OCI-LY1 (cell line): ENCODE results near the gene VGLL1.

Source experiments
- H2AFZ ChIP-seq: fragments of 200-600 bp; sonication (generic), shearing (Covaris generic); 2 replicates; pipeline ENCODE4 v1.6.0; 2014; ENCODE audit warnings: antibody characterized with exemption, mild to moderate bottlenecking, low read length
- H3F3A ChIP-seq: fragments of 200-600 bp; sonication (generic), shearing (Covaris generic); 2 replicates; pipeline ENCODE4 v1.6.0; 2014; ENCODE audit warnings: mild to moderate bottlenecking, antibody characterized with exemption, low read length, moderate library complexity; ENCODE audit not compliant: insufficient read depth
- H3K27ac ChIP-seq: fragments of 200-600 bp; sonication (generic); 2 replicates; pipeline ENCODE4 v1.5.1; 2014; ENCODE audit warnings: low read length, mixed run types, mild to moderate bottlenecking, low read depth; ENCODE audit not compliant: poor library complexity, severe bottlenecking
- H3K27me3 ChIP-seq: fragments of 200-600 bp; sonication (generic); 2 replicates; pipeline ENCODE4 v1.6.0; 2014; ENCODE audit warnings: antibody characterized with exemption, mild to moderate bottlenecking, low read length, moderate library complexity; ENCODE audit not compliant: insufficient read depth
- H3K36me3 ChIP-seq: fragments of 200-600 bp; sonication (generic); 2 replicates; pipeline ENCODE4 v1.6.1; 2014; ENCODE audit warnings: mild to moderate bottlenecking, antibody characterized with exemption, low read length, moderate library complexity, mixed read lengths; ENCODE audit not compliant: insufficient read depth
- H3K4me1 ChIP-seq: fragments of 200-600 bp; sonication (generic); 2 replicates; pipeline ENCODE4 v1.5.1; 2014; ENCODE audit warnings: mild to moderate bottlenecking, low read length, moderate library complexity; ENCODE audit not compliant: insufficient read depth, severe bottlenecking
- H3K4me2 ChIP-seq: fragments of 200-600 bp; sonication (generic), shearing (Covaris generic); 2 replicates; pipeline ENCODE4 v1.6.1; 2014; ENCODE audit warnings: low read length
- H3K4me3 ChIP-seq: fragments of 200-600 bp; sonication (generic); 2 replicates; pipeline ENCODE4 v1.5.1; 2014; ENCODE audit warnings: low read length, low read depth, mild to moderate bottlenecking, mixed read lengths; ENCODE audit not compliant: poor library complexity, severe bottlenecking
- H3K79me2 ChIP-seq: fragments of 200-600 bp; shearing (Covaris generic); 2 replicates; pipeline ENCODE4 v1.6.1; 2016; ENCODE audit warnings: mixed run types, low read length, mixed read lengths; ENCODE audit not compliant: insufficient read depth
- H3K9ac ChIP-seq: fragments of 200-600 bp; sonication (generic), shearing (Covaris generic); 2 replicates; pipeline ENCODE4 v1.6.1; 2014; ENCODE audit warnings: mild to moderate bottlenecking, low read length, mixed read lengths
- H3K9me2 ChIP-seq: fragments of 200-600 bp; sonication (generic), shearing (Covaris generic); 2 replicates; pipeline ENCODE4 v1.6.1; 2014; ENCODE audit warnings: low read depth, mild to moderate bottlenecking, low read length, mixed read lengths
- H3K9me3 ChIP-seq: fragments of 200-600 bp; shearing (Covaris generic); 2 replicates; pipeline ENCODE4 v1.6.1; 2014; ENCODE audit warnings: low read length, mixed read lengths
- H4K20me1 ChIP-seq: fragments of 200-600 bp; sonication (generic), shearing (Covaris generic); 2 replicates; pipeline ENCODE4 v1.6.0; 2016; ENCODE audit warnings: mild to moderate bottlenecking, low read length; ENCODE audit not compliant: insufficient read depth
- CTCF ChIP-seq: fragments of 200-600 bp; sonication (generic), shearing (Covaris generic); IDR thresholded peaks from 2 replicates; pipeline ENCODE4 v1.5.1; 2017; ENCODE audit warnings: mild to moderate bottlenecking, antibody characterized with exemption, low read length, moderate library complexity, mixed read lengths
- EZH2 ChIP-seq: fragments of 200-600 bp; sonication (generic), shearing (Covaris generic); IDR thresholded peaks from 2 replicates; pipeline ENCODE4 v1.8.0; 2017; ENCODE audit warnings: borderline replicate concordance, mixed run types, mild to moderate bottlenecking, antibody characterized with exemption, low read length, moderate library complexity, mixed read lengths

The VGLL1 gene

GRCh38 chrX:136598631-136599030 lies 66.6 kb downstream of the VGLL1 start:
- H3K79me2 ChIP-seq: no peaks in the 10 kb centered on the region
- H4K20me1 ChIP-seq: no peaks in the 10 kb centered on the region
- TF ChIP-seq CTCF: no peak
- no peak for TF ChIP-seq EZH2
- no peak overlapping the region for H2AFZ ChIP-seq
- no peaks in the 10 kb centered on the region for H3K4me1 ChIP-seq
- H3K27ac ChIP-seq: no peak overlapping the region
- no peaks in the 10 kb centered on the region for H3F3A ChIP-seq
- no peak overlapping the region for H3K9ac ChIP-seq
- H3K36me3 ChIP-seq: no peaks in the 10 kb centered on the region
- no peaks in the 10 kb centered on the region for H3K9me3 ChIP-seq
- no peaks in the 10 kb centered on the region for H3K9me2 ChIP-seq
- H3K27me3 ChIP-seq: no peaks in the 10 kb centered on the region
- H3K4me3 ChIP-seq: no peak overlapping the region
- H3K4me2 ChIP-seq: no peak overlapping the region

- Histone ChIP-seq H3K9ac (no peak overlapping the region), H3K4me2 (no peak overlapping the region), H2AFZ (no peak overlapping the region), H3K27ac (no peak overlapping the region), H3K27me3 (no peaks in the 10 kb centered on the region), H3K9me2 (no peaks in the 10 kb centered on the region), H3K9me3 (no peaks in the 10 kb centered on the region), H3F3A (no peaks in the 10 kb centered on the region), H3K4me1 (no peaks in the 10 kb centered on the region), H3K79me2 (no peaks in the 10 kb centered on the region), H3K4me3 (no peak overlapping the region), H4K20me1 (no peaks in the 10 kb centered on the region), H3K36me3 (no peaks in the 10 kb centered on the region)
- TF ChIP-seq EZH2 (no peak), CTCF (no peak)
These were observed 68.0 kb downstream of the VGLL1 start for GRCh38 chrX:136600059-136600458.
